Right ventricle myocardium inferior (tissue), 1 donor: ENCODE results near the gene MRPS9. TPM values are rescaled to one million over a fixed set of nuclear protein-coding genes. Genes with fewer than 3 reads are reported as not detected.

Experiments used
- ATAC-seq: fragments of 200-7000 bp; cut with Tn5 transposase; one replicate; pipeline ENCODE4 v1.9.1; 2020; ENCODE audit warnings: mild to moderate bottlenecking, moderate library complexity
- DNase-seq: peaks from one replicate; pipeline ENCODE4 v3.0.0; 2021; ENCODE audit errors: missing footprints
- intact Hi-C: fragments of 100-400 bp; cut with DNase I; formaldehyde crosslinking; loops from one replicate; pipeline ENCODE4 v1.11.0; 2022
- total RNA-seq: library from RNA; stranded (reverse); fragmentation: NEBNext Ultra II Directional; extraction: Animal tissue kit (Norgen Biotek cat#: 25700); gene quantifications from one replicate; pipeline ENCODE4 v1.2.1, GENCODE V29; 2021
- donor health status: DM: no; HTN: yes; CAD: no; lungs with severe emphysema.

MRPS9 gene
- total RNA-seq, 1 donor from 2014 or later = 70.3 TPM

- ATAC-seq = no peak
Measured at GRCh38 chr2:105073591-105073990, 35.7 kb downstream of the MRPS9 start.

DNA sequence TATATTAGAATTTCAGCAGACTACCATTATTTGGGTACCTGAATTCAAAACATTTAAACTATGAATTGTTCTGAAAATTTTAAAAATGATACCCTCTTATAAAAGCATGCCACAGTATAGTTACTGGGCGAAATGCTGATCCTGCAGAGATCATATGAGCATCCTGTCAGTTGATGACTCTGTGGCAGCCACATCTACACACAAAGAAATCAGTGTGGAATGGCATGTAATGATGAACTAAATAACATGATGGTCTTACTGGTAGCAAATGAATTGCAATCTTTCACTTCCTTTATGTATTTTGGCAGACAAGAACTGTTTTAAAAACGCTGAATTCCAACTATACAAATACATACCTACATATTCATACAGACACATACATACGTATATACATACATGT, 38.3 kb downstream of the MRPS9 start:
- DNase-seq (no peak), ATAC-seq (no peak)
- intact Hi-C loops = no loop called here

More at GRCh38 chr2:105073591-105073990, 35.7 kb downstream of the MRPS9 start:
- DNase-seq = no peak
- intact Hi-C loops = no loop called here

- intact Hi-C loops = no loop called here
- ATAC-seq (no peak), DNase-seq (no peak)
Measured at GRCh38 chr2:105078906-105079495, 41.1 kb downstream of the MRPS9 start.

- intact Hi-C loops = no loop called here
- DNase-seq (no peak), ATAC-seq (no peak)
Measured at GRCh38 chr2:105080461-105080860, 42.6 kb downstream of the MRPS9 start.

DNA sequence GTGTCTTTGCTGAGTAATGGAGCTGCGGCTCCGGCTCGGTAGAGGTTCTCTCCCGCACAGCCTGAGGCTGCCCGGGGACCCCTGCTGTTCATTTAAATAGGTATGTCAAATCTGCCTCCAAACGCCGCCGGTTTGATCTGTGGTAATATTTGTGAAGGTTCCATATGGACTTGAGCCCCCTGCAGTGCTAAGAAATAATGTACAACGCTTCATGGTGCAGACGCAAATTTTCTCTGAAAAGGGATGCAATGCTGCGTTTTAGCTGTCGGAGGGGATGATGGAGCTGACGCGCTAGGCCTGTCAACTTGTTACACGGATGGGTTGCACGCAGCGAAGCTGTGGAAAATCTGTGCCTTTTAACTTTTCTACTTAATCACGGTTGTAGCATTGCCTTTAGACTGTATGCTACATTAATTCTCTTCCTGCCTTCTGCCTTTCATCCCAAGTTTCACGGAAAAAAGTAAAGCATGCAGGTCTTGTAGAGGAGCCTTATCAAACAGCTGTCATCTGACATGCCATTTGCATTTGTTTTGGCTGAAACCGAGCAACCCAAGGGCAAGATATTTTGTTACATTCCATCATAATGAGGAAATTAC, 43.2 kb downstream of the MRPS9 start:
- DNase-seq (no peak), ATAC-seq (no peak)
- intact Hi-C loops = no loop called here

- intact Hi-C loops = no loop called here
- ATAC-seq = no peak
- DNase-seq = no peak
Measured at GRCh38 chr2:105082107-105082506, 44.2 kb downstream of the MRPS9 start.

GRCh38 chr2:105085525-105085924, 47.7 kb downstream of the MRPS9 start:
- no peak for ATAC-seq
- DNase-seq = no peak
- intact Hi-C loops = no loop called here

DNA sequence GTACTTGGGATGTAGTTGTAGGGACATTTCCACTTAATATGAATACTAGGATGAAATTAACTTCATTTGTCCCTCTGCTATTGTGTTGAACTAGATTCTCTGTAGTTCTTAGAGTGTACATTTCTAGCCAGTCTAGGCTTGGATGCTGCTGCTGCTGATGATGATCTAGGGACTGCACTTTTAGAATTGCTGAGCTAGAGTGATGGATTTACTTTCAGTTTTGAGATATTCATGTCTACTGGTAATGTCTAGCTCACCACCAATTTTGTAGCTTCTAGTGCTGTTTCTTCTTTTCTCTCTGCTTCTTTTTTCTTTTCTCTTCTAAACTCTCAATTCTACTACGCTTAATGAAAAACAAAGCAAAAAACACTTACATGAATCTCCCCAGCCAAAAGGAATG, 49.4 kb downstream of the MRPS9 start:
- DNase-seq (no peak), ATAC-seq (no peak)
- intact Hi-C loops = no loop called here

GRCh38 chr2:105090091-105090490, 52.2 kb downstream of the MRPS9 start:
- DNase-seq = no peak
- no peak for ATAC-seq
- intact Hi-C loops = no loop called here

DNA sequence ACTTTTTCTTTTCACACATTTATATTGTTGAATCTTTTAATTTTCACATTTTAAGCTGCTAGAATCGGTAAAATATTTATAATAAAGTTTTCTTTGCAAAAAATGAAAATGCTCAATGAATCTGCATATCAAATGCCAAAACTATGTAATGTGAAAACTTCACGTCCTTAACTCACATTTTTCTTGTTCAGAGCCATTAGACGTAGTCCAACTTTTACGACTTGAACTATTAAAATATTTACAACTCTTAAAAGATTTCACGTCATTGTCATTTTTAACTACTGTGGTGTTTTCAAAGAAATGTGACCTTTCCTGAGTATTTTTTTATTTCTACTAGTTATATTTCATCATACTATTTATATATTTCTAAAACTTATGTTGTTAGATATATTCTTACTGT, 54.9 kb downstream of the MRPS9 start:
- no peak for ATAC-seq

GRCh38 chr2:105099153-105099552, 61.3 kb downstream of the MRPS9 start:
- no peak for DNase-seq
- ATAC-seq = no peak
- intact Hi-C loops = no loop called here

More for the DNA sequence above, 54.9 kb downstream of the MRPS9 start:
- DNase-seq = no peak
- intact Hi-C loops = no loop called here

GRCh38 chr2:105100046-105100840, 62.4 kb downstream of the MRPS9 start:
- ATAC-seq (no peak), DNase-seq (no peak)
- intact Hi-C loops = no loop called here

DNA sequence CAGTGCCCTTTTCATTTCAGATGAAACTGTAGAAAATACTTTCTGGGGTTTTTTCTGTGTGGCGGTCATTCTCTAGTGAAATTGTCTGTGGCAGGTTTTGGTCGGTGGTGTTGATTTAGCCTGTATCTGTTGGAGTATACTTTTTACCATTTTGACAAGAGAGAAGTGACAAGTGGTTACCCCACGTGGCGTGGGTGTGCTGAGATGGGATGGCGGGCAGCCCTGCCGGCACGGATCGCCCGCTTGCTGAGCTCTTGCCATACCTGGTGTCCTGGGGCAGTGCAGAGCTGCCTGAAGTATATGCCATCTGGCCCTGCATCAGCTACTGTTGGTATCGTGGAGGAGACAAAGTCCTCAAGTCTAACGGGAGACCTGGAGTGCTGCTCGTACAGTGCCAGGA, 64.1 kb downstream of the MRPS9 start:
- ATAC-seq (no peak), DNase-seq (no peak)
- intact Hi-C loops = no loop called here

DNA sequence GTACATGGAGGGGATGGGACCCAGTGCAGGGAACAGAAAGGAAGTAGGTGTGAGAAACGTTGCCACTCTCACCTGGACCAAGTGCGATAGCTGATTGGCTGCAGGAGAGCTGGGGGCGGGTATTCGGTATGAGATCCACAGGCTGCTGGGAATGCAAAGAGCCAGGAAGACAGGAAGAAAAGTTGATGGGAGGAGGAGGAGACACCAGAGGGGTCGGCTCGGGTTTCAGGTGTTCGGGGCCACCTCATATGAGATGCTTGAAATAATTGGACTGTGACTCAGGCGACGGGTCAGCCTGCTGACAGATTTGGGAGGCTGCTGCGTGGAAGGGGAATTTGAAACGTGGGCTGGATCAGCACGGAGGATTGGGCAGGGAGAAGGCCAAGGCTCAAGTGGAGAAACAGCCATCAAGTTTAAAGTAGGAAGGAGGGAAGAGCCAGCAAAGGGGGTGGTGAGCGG, 65.1 kb downstream of the MRPS9 start:
- DNase-seq (no peak), ATAC-seq (no peak)
- intact Hi-C loops = no loop called here

DNA sequence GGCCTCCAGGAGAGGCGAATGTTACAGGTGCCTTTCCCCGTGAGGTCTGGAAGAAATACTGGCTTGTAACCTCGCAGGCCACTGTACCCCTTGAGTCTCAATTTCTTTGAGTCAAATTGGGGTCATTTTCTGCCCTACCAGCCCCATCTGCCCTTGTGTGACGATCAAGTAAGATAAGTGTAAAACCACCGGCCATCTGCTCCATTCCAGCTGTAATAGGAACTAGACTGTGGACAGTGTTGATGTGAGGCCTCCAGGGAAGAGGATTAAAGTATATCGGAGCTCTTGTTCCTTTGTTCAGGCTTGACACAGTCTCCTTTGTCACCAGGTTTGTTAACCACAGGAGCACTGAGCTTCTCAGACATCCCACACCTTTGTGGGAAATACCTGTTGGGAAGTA, 65.6 kb downstream of the MRPS9 start:
- intact Hi-C loops = no loop called here
- ATAC-seq (no peak), DNase-seq (no peak)

GRCh38 chr2:105104208-105104731, 66.4 kb downstream of the MRPS9 start:
- intact Hi-C loops = no loop called here
- no peak for ATAC-seq

DNA sequence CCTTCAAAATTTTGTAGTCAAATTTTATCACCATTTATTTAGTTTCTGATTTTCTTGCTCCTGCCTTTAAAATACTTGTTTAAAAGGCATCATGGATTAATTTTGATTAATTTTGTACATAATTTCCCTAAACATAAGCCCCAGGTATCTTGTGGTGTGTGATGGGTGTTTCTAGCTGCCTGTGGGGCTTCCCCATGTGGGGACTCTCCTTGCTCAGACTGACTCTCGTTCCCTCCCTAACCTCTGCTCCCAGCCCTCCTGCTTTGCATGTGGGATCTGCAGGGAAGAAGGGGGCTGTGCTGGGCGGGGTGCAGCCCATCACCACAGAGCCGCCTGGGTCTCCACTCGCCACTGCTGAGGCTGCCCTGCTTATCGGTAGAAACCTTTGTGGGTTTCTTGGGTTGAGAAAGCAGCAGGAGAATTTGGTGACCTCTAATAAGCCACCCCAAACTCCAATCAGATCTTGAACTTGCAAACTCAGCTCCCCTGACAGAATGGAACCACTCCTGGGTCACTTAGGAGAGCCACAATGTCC, 72.5 kb downstream of the MRPS9 start:
- no peak for ATAC-seq
- no peak for DNase-seq
- intact Hi-C loops = no loop called here

More at GRCh38 chr2:105104208-105104731, 66.4 kb downstream of the MRPS9 start:
- DNase-seq = no peak

GRCh38 chr2:105111365-105112150, 73.7 kb downstream of the MRPS9 start:
- intact Hi-C loops = no loop called here
- DNase-seq (no peak), ATAC-seq (no peak)

- DNase-seq (no peak), ATAC-seq (no peak)
- intact Hi-C loops = no loop called here
Measured at GRCh38 chr2:105112345-105112744, 74.5 kb downstream of the MRPS9 start.
